Large intestine (tissue), 3 donors: ENCODE measurements around the gene KLHL22. TPM values are rescaled to one million over a fixed set of nuclear protein-coding genes. Genes with fewer than 3 reads are reported as not detected.
A peak's percentile ranks its signal among the peaks of the same experiment; 100 is the strongest.
"Not testable (repeated sequence)": the region's sequence is repeated elsewhere in the genome, so short reads cannot be mapped to it uniquely, and the experiment has no call there.

Source experiments
- DNase-seq, 2 donors: peaks; one replicate each; pipeline versions ENCODE4 v3.0.0 to v3.0.0-alpha.2; 2013
- H3K27ac ChIP-seq: one replicate; pipeline ENCODE4 v1.5.1; 2013; ENCODE audit warnings: low read length
- H3K27me3 ChIP-seq: 2 replicates; pipeline ENCODE4 v1.6.1; 2013; ENCODE audit warnings: low read length; ENCODE audit not compliant: control insufficient read depth, insufficient read depth
- H3K36me3 ChIP-seq: 2 replicates; pipeline ENCODE4 v1.6.1; 2013; ENCODE audit warnings: low read length; ENCODE audit not compliant: control insufficient read depth, insufficient read depth
- H3K4me1 ChIP-seq: one replicate; pipeline ENCODE4 v1.6.1; 2013; ENCODE audit warnings: low read length; ENCODE audit not compliant: control insufficient read depth, insufficient read depth
- H3K4me3 ChIP-seq: one replicate; pipeline ENCODE4 v1.5.1; 2013; ENCODE audit warnings: low read length
- H3K9me3 ChIP-seq: one replicate; pipeline ENCODE4 v1.6.1; 2013; ENCODE audit warnings: mild to moderate bottlenecking, low read depth, low read length, moderate library complexity; ENCODE audit not compliant: control insufficient read depth
- whole genome bisulfite sequencing: methylation state at CpG from one replicate; pipeline ENCODE4 v1.1.5; 2013; ENCODE audit warnings: low lambda C conversion rate; ENCODE audit not compliant: insufficient coverage; 5-methylcytosine and 5-hydroxymethylcytosine counted together
- polyA plus RNA-seq: library from polyadenylated mRNA; unstranded; fragments of 120-200 nt; gene quantifications from one replicate; pipeline ENCODE4 v1.2.1, GENCODE V29; 2013

Gene KLHL22
- polyA plus RNA-seq, 1 donor = 18.5 TPM

DNA sequence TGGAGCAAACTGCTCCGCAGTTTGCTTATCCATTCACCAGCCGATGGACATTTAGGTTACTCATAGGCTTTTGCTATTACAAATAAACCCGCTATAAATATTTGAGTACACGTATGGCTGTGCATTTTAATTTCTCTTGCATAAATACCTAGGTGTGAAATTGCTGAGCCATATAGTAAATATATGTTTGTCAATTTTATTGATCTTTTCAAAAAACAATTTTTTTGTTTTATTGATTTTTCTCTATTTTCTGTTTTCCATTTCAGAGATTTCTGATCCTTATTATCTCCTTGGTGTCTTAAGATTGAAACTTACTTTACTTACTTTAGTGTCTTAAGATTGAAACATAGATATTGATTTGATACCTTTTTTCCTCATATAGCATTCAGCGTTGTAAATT, 97.2 kb downstream of the KLHL22 start:
- H3K36me3 ChIP-seq = peaks cover 25% of the 10 kb centered on the region
- H3K9me3 ChIP-seq = no peaks in the 10 kb centered on the region
- H3K4me1 ChIP-seq = peaks cover 11% of the 10 kb centered on the region
- H3K4me3 ChIP-seq = no peak overlapping the region
- WGBS = 100% methylated on average over 1 of the region's 5 CpGs
- no peak overlapping the region for H3K27ac ChIP-seq
- no peaks in the 10 kb centered on the region for H3K27me3 ChIP-seq
- DNase-seq = no peak

DNA sequence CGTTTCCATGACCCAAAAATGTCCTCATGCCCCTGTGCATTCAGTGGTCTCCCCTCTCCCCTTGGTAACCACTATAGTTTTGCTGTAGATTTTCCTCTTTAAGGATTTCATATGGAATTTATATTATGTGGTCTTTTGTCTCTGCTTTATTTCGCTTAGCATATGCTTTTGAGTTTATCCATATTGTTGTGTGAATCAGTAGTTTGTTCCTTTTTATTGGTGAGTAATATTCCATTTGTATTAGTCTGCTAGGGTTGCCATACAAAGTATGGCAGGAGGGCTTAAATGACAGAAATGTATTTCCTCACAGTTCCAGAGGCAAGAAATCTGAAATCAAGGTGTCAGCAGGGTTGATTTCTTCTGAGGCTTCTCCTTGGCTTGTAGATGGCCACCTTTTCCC, 98.1 kb downstream of the KLHL22 start:
- DNase-seq = no peak
- no peak overlapping the region for H3K4me3 ChIP-seq
- no peak overlapping the region for H3K27ac ChIP-seq
- peaks cover 20% of the 10 kb centered on the region for H3K36me3 ChIP-seq
- H3K4me1 ChIP-seq = peaks cover 12% of the 10 kb centered on the region
- H3K27me3 ChIP-seq = no peaks in the 10 kb centered on the region
- no peaks in the 10 kb centered on the region for H3K9me3 ChIP-seq
- 100% methylated on average over 1 of the region's 2 CpGs for WGBS

DNA sequence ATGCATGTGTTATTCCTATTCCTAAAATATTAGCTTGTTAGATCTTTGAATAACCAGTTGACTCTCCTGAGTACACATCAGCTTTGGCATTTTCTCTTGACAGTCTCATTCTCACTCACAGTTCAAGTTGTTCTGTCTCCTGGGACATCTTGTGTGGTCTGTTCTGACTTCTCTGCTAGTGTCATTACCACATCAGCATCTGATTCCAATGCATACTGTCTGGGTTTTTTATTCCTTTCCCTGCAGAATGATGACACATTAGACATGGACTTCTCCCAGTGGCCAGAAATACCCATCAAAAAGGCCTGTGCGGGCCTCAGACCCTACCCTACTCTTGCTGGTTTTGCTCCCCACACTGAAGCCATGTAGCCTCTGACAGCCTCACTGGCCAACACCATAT, 99.0 kb downstream of the KLHL22 start:
- peaks cover 12% of the 10 kb centered on the region for H3K4me1 ChIP-seq
- WGBS = no CpG with 5 or more reads among the region's 1 CpG
- DNase-seq = no peak
- H3K36me3 ChIP-seq = peaks cover 13% of the 10 kb centered on the region
- H3K9me3 ChIP-seq = no peaks in the 10 kb centered on the region
- H3K4me3 ChIP-seq = no peak overlapping the region
- no peak overlapping the region for H3K27ac ChIP-seq
- no peaks in the 10 kb centered on the region for H3K27me3 ChIP-seq

GRCh38 chr22:20395907-20396287, 99.7 kb downstream of the KLHL22 start:
- DNase-seq = no peak
- no CpG with 5 or more reads among the region's 2 CpGs for WGBS
- H3K4me3 ChIP-seq = no peak overlapping the region
- H3K9me3 ChIP-seq = no peaks in the 10 kb centered on the region
- H3K36me3 ChIP-seq = peaks cover 5% of the 10 kb centered on the region
- no peak overlapping the region for H3K27ac ChIP-seq
- no peaks in the 10 kb centered on the region for H3K27me3 ChIP-seq
- peaks cover 12% of the 10 kb centered on the region for H3K4me1 ChIP-seq

DNA sequence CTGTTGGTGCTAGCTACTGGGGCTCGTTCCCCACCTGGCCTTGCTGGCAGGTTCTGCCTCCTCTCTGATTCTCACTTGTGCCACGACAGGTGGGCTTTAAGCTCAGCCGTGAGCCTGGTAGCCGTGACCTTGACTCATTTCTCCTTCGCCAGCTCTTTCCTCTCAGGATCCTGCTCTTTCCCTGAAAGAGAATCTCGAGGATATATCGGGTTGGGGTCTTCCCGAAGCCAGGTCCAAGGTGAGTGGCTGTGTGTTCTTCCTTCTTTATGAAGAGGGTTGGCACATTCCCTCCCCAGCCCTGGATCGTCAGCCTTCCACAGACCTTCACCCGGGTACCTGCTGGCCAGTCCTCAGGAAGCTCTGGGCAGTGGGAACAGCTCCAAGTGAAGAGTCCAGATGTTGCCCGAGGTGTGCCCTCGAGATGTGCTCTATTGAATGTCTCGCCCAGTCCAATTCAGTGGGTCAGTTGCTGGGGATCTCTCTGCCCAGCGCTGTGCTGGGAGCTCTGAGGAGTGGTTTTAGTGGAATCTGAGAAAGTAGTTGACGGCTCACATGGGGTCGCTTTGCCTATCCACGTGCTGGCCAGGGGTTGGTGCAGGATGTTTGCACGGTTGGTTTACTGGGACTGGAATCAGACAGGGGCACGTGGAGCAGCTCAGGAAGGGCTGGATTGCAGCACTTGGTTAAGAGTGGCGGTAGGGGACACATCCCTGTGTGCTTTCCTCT, 100.3 kb downstream of the KLHL22 start:
- Histone ChIP-seq H3K36me3 (no peaks in the 10 kb centered on the region), H3K4me3 (no peak overlapping the region), H3K9me3 (no peaks in the 10 kb centered on the region), H3K27ac (no peak overlapping the region), H3K4me1 (peaks cover 12% of the 10 kb centered on the region), H3K27me3 (no peaks in the 10 kb centered on the region)
- WGBS = no CpG with 5 or more reads among the region's 20 CpGs
- no peak for DNase-seq

- Histone ChIP-seq H3K36me3 (no peaks in the 10 kb centered on the region), H3K4me3 (peak within 1 kb of the TSS; percentile 82), H3K4me1 (peaks cover 12% of the 10 kb centered on the region), H3K9me3 (no peaks in the 10 kb centered on the region), H3K27ac (peak within 1 kb of the TSS; percentile 66), H3K27me3 (no peaks in the 10 kb centered on the region)
- no CpG with 5 or more reads among the region's 71 CpGs for WGBS
- DNase-seq = peak; percentile 94 to 95
Measured at GRCh38 chr22:20393705-20394476, 101.7 kb downstream of the KLHL22 start, which contains the start of gene ZNF74. ZNF74 (plus strand) TSS chr22:20394151; CDS start chr22:20394629, 478 bp downstream.

GRCh38 chr22:20392983-20393704, 102.5 kb downstream of the KLHL22 start:
- no CpG with 5 or more reads among the region's 23 CpGs for WGBS
- DNase-seq = no peak
- H3K36me3 ChIP-seq = no peaks in the 10 kb centered on the region

GRCh38 chr22:20392365-20392881, 103.2 kb downstream of the KLHL22 start:
- not testable (repeated sequence) for H3K4me3 ChIP-seq, H3K27me3 ChIP-seq, H3K9me3 ChIP-seq, H3K27ac ChIP-seq, DNase-seq, H3K36me3 ChIP-seq
- peaks cover 12% of the 10 kb centered on the region for H3K4me1 ChIP-seq
- WGBS = no CpG with 5 or more reads among the region's 53 CpGs

More at GRCh38 chr22:20392983-20393704, 102.5 kb downstream of the KLHL22 start:
- peaks cover 12% of the 10 kb centered on the region for H3K4me1 ChIP-seq
- peak overlapping the region; percentile 82 for H3K4me3 ChIP-seq
- no peaks in the 10 kb centered on the region for H3K27me3 ChIP-seq
- H3K27ac ChIP-seq = peak overlapping the region; percentile 66
- H3K9me3 ChIP-seq = no peaks in the 10 kb centered on the region
